Adipose tissue (tissue), 3 donors: ENCODE results near the gene PHKB. TPM values are rescaled to one million over a fixed set of nuclear protein-coding genes. Genes with fewer than 3 reads are reported as not detected.

Experiments used
- H3K27ac ChIP-seq: one replicate; pipeline ENCODE4 v1.5.1; 2013; ENCODE audit warnings: low read depth, low read length
- WGBS, 3 donors: extraction: QIAGEN DNeasy Blood & Tissue Kit; methylation state at CpG; one replicate each; pipeline ENCODE4 v1.1.7; 2013; 5-methylcytosine and 5-hydroxymethylcytosine counted together
- polyA plus RNA-seq, 3 donors: library from polyadenylated mRNA; stranded (reverse); fragments of 200-250 nt; gene quantifications; one replicate each; pipeline ENCODE4 v1.2.3, GENCODE V29; 2013
- donor health status: healthy with polysubstance abuse.
- donor health status: Bipolar disorder and iron deficiency.
- donor health status: healthy.

The PHKB gene
- polyA plus RNA-seq, 3 donors, result 16.7 to 24.5 (median 19.8) TPM

DNA sequence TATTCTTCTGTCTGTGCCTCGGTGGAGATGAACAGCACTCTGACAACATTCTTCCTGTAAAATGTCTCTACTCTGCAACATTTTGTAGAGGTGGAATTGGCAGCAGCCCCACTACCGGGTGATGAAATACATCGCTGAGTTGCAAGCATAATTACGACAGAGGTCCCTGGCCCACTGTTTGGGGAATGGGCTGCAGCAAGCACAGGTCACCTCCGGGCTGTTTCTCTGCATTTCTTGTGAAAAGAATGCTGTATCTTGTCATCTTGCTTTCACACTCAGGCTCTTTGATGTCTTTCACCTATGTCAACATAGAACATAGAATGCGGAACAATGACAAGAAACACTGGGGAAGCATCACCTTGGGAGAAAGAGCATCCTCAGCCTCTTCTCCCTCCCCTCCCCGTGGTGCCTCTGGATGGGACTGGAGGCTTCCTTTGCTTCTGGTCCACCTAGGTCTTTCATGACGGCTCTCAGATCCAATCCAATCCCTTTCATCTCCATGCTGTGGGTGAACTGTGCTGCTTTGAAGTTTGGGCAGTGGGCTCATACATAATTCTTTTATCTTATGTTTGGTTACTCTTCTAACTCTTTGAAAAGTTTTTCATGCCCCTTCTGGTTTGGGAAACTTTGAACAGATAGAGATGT, 265.0 kb downstream of the PHKB start:
- WGBS, 3 donors, result 60 to 68% (median 61%) methylated on average over 8 of the region's 8 CpGs

DNA sequence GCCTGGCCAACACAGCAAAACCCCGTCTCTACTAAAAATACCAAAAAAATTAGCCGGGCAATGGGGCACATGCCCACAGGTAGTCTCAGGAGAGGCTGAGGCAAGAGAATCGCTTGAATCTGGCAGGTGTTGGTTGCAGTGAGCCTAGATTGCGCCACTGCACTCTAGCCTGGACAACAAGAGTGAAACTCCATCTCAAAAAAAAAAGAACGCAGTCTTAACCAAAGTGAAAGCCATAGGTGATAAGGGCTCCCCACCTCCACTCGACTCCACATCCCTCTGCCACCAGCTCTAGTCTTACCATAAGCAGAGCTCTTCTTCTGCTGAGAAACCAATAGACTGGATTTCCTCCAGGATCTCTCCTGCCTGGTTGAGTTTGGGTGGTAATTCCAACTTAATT, 266.0 kb downstream of the PHKB start:
- H3K27ac ChIP-seq, result no peak overlapping the region
- WGBS, 3 donors, result 90 to 96% (median 94%) methylated on average over 6 of the region's 6 CpGs

More for the DNA sequence above, 265.0 kb downstream of the PHKB start:
- no peak overlapping the region for H3K27ac ChIP-seq

DNA sequence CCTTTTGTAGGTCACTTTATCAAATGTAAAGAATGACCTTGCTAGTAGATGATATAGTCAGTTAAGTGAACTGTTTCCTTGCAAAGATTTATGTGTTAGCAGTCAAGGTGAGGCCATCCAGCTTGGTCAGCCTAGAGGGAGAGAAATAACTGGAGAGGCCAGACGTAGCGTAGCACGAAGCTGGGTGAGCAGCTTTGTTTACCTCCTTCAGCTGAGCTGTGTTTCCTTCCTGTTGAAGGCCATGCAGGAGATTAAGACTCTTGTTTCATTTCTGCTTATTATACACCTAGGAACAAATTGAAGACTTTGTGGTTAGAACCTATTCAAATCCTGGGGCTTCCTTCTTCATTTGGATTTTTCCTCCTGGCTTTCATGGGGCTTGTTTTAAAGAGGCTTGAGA, 267.1 kb downstream of the PHKB start:
- no peak overlapping the region for H3K27ac ChIP-seq
- 47 to 56% (median 50%) methylated on average over 3 of the region's 3 CpGs for WGBS, 3 donors

DNA sequence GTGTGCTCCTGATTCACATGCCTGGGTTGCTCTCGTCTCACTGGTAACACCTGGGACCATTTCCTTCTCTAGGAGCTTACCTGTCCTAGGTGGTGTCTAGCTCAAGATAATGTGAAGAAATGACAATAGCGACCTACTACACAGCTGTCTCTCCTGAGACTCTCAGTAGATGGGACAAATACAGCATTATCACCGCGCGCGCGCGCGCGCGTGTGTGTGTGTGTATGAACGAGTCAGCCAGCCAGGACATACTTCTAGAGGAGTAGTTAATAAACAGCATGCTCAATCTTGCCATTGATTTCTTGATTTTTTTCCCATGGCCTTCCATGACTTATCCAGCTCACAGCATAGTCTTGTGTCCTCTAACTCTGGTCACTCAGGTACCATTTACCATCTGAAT, 268.6 kb downstream of the PHKB start:
- WGBS, 3 donors, result 88 to 96% (median 94%) methylated on average over 12 of the region's 12 CpGs

DNA sequence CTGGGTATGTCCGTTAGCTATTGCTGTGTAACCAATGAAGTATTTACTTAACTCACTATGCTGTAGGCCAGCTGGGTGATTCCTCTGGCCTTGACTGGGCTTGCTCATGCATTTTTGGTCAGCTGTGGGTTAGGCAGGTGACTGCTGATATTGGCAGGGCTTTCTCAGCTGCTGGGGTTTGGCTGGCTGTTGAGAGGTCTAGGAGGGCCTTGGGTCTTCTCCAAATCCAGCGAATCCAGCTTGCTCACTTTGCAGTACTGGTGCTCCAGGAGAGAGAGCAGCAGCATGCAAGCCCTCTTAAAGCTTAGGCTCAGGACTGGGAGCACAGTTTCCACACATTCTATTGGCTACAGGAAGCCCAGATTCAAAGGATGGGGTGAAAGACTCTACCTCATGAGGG, 270.1 kb downstream of the PHKB start:
- no peak overlapping the region for H3K27ac ChIP-seq
- WGBS, 3 donors, result 51 to 91% (median 87%) methylated on average over 2 of the region's 2 CpGs

More for the DNA sequence above, 268.6 kb downstream of the PHKB start:
- H3K27ac ChIP-seq, result no peak overlapping the region

DNA sequence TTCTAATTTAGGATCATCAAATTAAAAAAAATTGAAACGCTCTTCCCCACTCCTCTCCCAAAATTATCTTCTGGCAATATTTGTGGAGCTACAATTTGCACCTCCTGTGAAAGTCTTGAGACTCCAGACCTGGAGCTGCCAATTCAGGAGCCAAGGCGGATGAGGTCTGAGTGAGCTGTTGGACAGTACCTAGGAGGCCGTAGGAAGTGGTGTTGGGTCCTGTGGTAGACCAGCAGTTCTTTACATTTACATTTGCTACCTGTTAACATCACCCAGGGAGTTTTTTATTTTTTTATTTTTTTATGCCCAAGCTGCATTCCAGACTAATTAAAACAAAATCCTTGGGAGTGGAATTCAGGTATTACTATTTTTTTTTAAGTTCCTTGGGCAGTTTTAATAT, 271.0 kb downstream of the PHKB start:
- no peak overlapping the region for H3K27ac ChIP-seq
- 90 to 97% (median 95%) methylated on average over 3 of the region's 3 CpGs for WGBS, 3 donors

DNA sequence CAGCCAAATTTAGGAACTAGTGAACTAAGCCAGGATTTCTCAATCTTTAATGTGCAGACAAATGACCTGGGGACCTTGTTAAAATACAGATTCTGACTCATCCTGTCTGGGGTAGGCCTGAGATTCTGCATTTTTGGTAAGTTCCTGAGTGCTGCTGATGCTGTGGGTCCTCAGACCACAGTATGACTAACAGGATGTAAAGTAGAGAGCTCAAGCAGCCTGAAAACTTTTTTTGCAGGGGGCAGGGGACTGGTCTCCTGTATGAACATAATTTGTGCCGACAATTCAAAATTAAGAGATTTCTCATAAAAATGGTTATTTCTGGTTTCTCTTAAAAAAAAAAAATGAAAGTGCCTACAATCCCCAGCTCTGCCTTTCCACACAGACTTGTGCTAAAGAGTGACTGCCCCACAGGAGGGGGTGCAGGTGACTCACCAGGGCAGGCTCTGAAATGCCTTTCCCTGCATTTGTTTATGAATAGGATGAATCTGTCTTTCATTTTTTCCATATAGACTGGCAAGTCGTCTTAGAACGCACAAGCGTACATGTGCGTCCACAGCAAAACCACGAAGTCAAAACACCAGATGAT, 271.5 kb downstream of the PHKB start:
- no peak overlapping the region for H3K27ac ChIP-seq
- 51 to 83% (median 53%) methylated on average over 6 of the region's 6 CpGs for WGBS, 3 donors

DNA sequence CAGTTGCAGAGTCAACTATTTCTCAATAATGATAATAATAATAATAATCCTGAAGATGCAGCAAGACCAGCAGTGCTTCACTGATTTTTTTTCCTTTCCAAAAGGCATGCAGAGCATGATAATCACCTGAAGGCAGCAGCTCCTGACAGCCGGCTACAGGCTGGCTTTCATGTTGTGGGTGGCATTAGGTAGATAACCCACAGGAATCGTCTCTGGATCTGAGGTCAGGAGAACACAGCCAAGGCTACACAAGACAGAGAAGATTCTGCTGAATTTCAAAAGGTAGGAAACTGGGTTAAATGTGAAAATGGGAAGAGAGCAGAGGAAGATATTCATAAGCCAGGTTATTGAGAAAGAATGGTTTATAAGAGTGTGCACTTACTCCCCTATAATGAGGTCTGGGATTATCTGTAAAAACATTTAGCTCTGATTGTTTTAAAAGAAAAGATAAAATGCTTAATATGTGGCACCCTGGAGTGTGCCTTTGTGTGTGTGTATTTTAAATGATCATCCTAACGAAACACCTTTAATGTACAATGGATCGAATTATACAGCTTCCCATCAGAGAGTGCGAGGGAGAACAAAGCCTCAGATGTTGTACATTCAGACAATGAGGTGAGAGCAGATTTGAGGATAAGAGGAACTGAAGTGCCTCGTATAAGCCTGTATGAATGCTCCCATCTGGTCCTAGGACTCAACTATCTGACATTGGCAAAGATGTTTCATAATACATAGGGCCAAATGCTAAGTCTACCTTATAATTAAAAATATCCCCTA, 273.1 kb downstream of the PHKB start:
- WGBS, 3 donors, result 71 to 83% (median 79%) methylated on average over 6 of the region's 6 CpGs

DNA sequence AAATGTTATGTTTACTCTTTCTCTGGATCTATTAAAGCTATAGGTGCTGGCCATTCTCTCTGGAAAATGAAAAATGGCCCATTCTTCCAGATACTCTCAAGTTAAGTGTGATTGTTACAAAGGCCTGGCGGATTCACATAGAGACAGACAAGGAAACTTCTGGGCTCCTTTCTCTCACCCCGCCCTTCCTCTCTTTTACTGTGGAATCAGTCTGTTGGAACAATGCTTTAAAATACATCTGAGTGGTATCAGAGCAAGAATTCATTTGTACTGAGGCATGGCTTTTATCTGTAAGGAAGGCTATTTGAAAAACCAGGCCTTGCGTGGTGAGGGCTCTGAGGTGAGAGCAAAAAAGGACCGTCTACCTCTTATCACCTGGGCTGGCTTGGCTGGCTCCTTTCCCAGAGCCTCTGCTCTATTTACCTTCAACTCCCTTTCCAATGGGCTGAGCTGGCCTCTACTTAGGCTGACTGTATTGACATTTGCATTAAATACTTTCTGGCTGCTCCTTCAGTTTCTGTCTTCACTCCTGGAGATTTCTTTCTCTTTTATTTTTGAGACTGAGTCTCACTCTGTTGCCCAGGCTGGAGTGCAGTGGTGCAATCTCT, 274.0 kb downstream of the PHKB start:
- H3K27ac ChIP-seq, result no peak overlapping the region
- 43 to 66% (median 60%) methylated on average over 4 of the region's 4 CpGs for WGBS, 3 donors

More for the DNA sequence above, 273.1 kb downstream of the PHKB start:
- H3K27ac ChIP-seq, result no peak overlapping the region

DNA sequence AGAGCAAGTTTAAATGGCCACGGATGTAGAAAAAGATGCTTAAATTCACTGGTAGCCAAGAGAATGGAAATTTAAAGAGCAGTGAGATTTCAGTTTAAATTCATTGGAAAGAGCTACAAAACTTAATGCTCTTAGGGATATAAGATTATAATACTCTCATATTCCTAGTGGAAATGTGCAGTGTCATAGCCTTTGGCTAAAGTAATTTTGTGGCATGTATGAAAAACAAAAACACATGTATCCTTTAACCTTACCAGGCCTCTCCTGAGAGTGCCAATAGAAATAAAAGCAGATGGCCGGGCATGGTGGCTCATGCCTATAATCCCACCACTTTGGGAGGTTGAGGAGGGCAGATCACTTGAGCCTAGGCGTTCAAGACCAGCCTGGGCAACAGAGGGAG, 289.2 kb downstream of the PHKB start:
- WGBS, 3 donors, result 71 to 88% (median 83%) methylated on average over 3 of the region's 3 CpGs
- no peak overlapping the region for H3K27ac ChIP-seq

Other genes with a start within 250 kb of the PHKB start
- gene ITFG1, start 268 bp upstream of the PHKB start, polyA plus RNA-seq, result 10 to 100 TPM; 17.6 to 26.8 (median 23.5) TPM